ENCODE measurements around the gene CHCHD6. TPM values are rescaled to one million over a fixed set of nuclear protein-coding genes. Genes with fewer than 3 reads are reported as not detected.

The CHCHD6 gene
- total RNA-seq, 1 experiment from 2014 or later, result 36.3 TPM

DNA sequence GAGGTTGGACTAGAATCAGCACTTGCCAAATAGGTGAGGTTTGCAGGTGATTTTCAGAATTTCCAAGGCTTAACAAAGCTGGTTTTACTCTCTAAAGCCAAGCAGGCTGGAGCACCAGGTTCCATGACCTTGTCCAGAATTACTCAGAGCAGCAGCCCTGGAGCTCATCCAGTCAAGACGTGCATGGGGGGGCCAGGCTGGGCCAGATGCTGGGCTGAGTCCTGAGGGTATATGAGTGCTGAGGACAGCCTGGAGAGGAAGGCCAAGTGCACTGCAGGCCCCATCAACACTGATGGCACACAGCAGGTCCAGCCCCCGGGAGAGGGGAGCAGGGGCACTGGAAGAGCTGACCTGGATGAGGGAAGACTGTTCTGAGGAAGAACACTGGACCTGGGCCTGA is 46.1 kb upstream of the CHCHD6 start:
- Histone ChIP-seq H3K9me3 (ENCODE audit: control insufficient read depth in 1 of 2, insufficient read depth in 1 of 2, low read depth in 1 of 2, low read length in 2 of 2) (peaks cover 0 to 10% of the 10 kb centered on the region in 2 experiments; a peak in 1 of 4 replicates), H3K79me2 (ENCODE audit: insufficient read depth, low read length) (peaks cover 4% of the 10 kb centered on the region; the same call in 1 of the 2 replicates), H4K20me1 (ENCODE audit: insufficient read depth) (no peaks in the 10 kb centered on the region), H2AFZ (ENCODE audit: low read depth, low read length, poor library complexity, severe bottlenecking) (no peak overlapping the region), H3K9me2 (ENCODE audit: insufficient read depth) (no peaks in the 10 kb centered on the region), H3K27ac (ENCODE audit: low read depth, low read length) (no peak overlapping the region), H3K9ac (ENCODE audit: low read length) (no peak overlapping the region), H3K4me2 (ENCODE audit: low read length) (no peak overlapping the region), H3K4me1 (ENCODE audit: control insufficient read depth in 1 of 2, insufficient read depth in 2 of 2, low read length in 2 of 2) (peaks cover 2 to 16% of the 10 kb centered on the region in 2 experiments; a peak in 3 of 4 replicates), H3K27me3 (ENCODE audit: insufficient read depth, low read length) (no peaks in the 10 kb centered on the region), H3K36me3 (ENCODE audit: control insufficient read depth in 1 of 2, insufficient read depth in 2 of 2, low read length in 2 of 2) (no peaks in the 10 kb centered on the region; a peak in 1 of 4 replicates), H3K4me3 (replicated peaks in 1 of 2; ENCODE audit: low read depth in 1 of 2, low read length in 2 of 2) (no peak overlapping the region)
- TF ChIP-seq FOSL1 (IDR thresholded peaks at IDR 0.05; ENCODE audit: low read depth) (no peak), SIN3A (IDR thresholded peaks at IDR 0.05; ENCODE audit: low read depth) (no peak), ZBTB33 (IDR thresholded peaks at IDR 0.05; ENCODE audit: extremely low read depth, insufficient replicate concordance, low read length) (no peak), SP1 (IDR thresholded peaks at IDR 0.05; ENCODE audit: low read depth) (no peak), YY1 (IDR thresholded peaks at IDR 0.05; ENCODE audit: extremely low read depth, insufficient replicate concordance, low read depth, low read length) (no peak), EZH2 (IDR thresholded peaks at IDR 0.05) (no peak), CBX3 (IDR thresholded peaks at IDR 0.05; ENCODE audit: low read depth) (no peak)
- TF ChIP-seq, protein P1, sequence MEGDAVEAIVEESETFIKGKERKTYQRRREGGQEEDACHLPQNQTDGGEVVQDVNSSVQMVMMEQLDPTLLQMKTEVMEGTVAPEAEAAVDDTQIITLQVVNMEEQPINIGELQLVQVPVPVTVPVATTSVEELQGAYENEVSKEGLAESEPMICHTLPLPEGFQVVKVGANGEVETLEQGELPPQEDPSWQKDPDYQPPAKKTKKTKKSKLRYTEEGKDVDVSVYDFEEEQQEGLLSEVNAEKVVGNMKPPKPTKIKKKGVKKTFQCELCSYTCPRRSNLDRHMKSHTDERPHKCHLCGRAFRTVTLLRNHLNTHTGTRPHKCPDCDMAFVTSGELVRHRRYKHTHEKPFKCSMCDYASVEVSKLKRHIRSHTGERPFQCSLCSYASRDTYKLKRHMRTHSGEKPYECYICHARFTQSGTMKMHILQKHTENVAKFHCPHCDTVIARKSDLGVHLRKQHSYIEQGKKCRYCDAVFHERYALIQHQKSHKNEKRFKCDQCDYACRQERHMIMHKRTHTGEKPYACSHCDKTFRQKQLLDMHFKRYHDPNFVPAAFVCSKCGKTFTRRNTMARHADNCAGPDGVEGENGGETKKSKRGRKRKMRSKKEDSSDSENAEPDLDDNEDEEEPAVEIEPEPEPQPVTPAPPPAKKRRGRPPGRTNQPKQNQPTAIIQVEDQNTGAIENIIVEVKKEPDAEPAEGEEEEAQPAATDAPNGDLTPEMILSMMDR (IDR thresholded peaks at IDR 0.05 in 2 of 3, conservative IDR thresholded peaks at IDR 0.05 in 1 of 3; ENCODE audit: borderline replicate concordance in 1 of 3, insufficient read depth in 1 of 3, low read depth in 2 of 3, low read length in 2 of 3), result no peak
- ChIA-PET CTCF (no interaction called here), POLR2A (no interaction called here), RAD21 (ENCODE audit: low non-redundant PET in 1 of 2, low total read pairs in 2 of 2, uncharacterized antibody in 2 of 2, unreplicated experiment in 2 of 2) (no interaction called here)
- DNase-seq (ENCODE audit: low read depth, low spot score) (no peak), ATAC-seq (no peak)
- BruUV-seq (replicated peaks), result no TSS peak
- intact Hi-C loops (cut with micrococcal nuclease), result no loop called here

All from HCT116 (cell line).